ENCODE data around the gene CERK.

The CERK gene

GRCh38 chr22:46681010-46681409, 57.0 kb downstream of the CERK start:
- no peak for DNase-seq
- H3K36me3 Mint-ChIP-seq (ENCODE audit: low read depth): peaks cover 42% of the 10 kb centered on the region
- H3K27ac Mint-ChIP-seq: no peak overlapping the region
- H3K4me3 Mint-ChIP-seq: no peak overlapping the region
- H3K27me3 Mint-ChIP-seq: no peaks in the 10 kb centered on the region
- no peaks in the 10 kb centered on the region for H3K9me3 Mint-ChIP-seq
- H3K4me1 Mint-ChIP-seq (ENCODE audit: low read depth): peaks cover 40% of the 10 kb centered on the region

GRCh38 chr22:46679706-46680269, 58.3 kb downstream of the CERK start:
- Mint-ChIP-seq H3K9me3 (no peaks in the 10 kb centered on the region), H3K4me3 (no peak overlapping the region), H3K4me1 (ENCODE audit: low read depth) (peaks cover 41% of the 10 kb centered on the region), H3K27me3 (no peaks in the 10 kb centered on the region), H3K36me3 (ENCODE audit: low read depth) (peaks cover 35% of the 10 kb centered on the region), H3K27ac (no peak overlapping the region)
- DNase-seq: no peak

GRCh38 chr22:46678785-46679700, 59.0 kb downstream of the CERK start:
- Mint-ChIP-seq H3K9me3 (no peaks in the 10 kb centered on the region), H3K36me3 (ENCODE audit: low read depth) (peaks cover 30% of the 10 kb centered on the region), H3K27me3 (no peaks in the 10 kb centered on the region), H3K4me3 (no peak overlapping the region), H3K27ac (peak overlapping the region; percentile 26), H3K4me1 (ENCODE audit: low read depth) (peaks cover 41% of the 10 kb centered on the region)
- DNase-seq: no peak

GRCh38 chr22:46678003-46678657, 59.9 kb downstream of the CERK start:
- H3K4me1 Mint-ChIP-seq (ENCODE audit: low read depth): peaks cover 48% of the 10 kb centered on the region
- peak overlapping the region; percentile 69 for H3K27ac Mint-ChIP-seq
- no peak overlapping the region for H3K4me3 Mint-ChIP-seq
- no peak for DNase-seq
- no peaks in the 10 kb centered on the region for H3K27me3 Mint-ChIP-seq
- H3K36me3 Mint-ChIP-seq (ENCODE audit: low read depth): peaks cover 29% of the 10 kb centered on the region
- H3K9me3 Mint-ChIP-seq: no peaks in the 10 kb centered on the region

GRCh38 chr22:46677323-46678002, 60.6 kb downstream of the CERK start:
- Mint-ChIP-seq H3K4me1 (ENCODE audit: low read depth) (peaks cover 55% of the 10 kb centered on the region), H3K27ac (peak overlapping the region; percentile 69)

GRCh38 chr22:46676881-46677280, 61.2 kb downstream of the CERK start:
- H3K27ac Mint-ChIP-seq: peak overlapping the region; percentile 80
- H3K36me3 Mint-ChIP-seq (ENCODE audit: low read depth): peaks cover 22% of the 10 kb centered on the region
- H3K27me3 Mint-ChIP-seq: no peaks in the 10 kb centered on the region
- H3K4me1 Mint-ChIP-seq (ENCODE audit: low read depth): peaks cover 56% of the 10 kb centered on the region
- no peak for DNase-seq
- peak overlapping the region; percentile 80 for H3K4me3 Mint-ChIP-seq
- no peaks in the 10 kb centered on the region for H3K9me3 Mint-ChIP-seq

More at GRCh38 chr22:46677323-46678002, 60.6 kb downstream of the CERK start:
- Mint-ChIP-seq H3K9me3 (no peaks in the 10 kb centered on the region), H3K36me3 (ENCODE audit: low read depth) (peaks cover 26% of the 10 kb centered on the region), H3K4me3 (no peak overlapping the region), H3K27me3 (no peaks in the 10 kb centered on the region)
- no peak for DNase-seq

GRCh38 chr22:46676479-46676878, 61.6 kb downstream of the CERK start:
- DNase-seq: no peak
- H3K9me3 Mint-ChIP-seq: no peaks in the 10 kb centered on the region
- peaks cover 22% of the 10 kb centered on the region for H3K36me3 Mint-ChIP-seq (ENCODE audit: low read depth)
- H3K4me3 Mint-ChIP-seq: peak overlapping the region; percentile 80
- H3K4me1 Mint-ChIP-seq (ENCODE audit: low read depth): peaks cover 56% of the 10 kb centered on the region
- peak overlapping the region; percentile 94 for H3K27ac Mint-ChIP-seq
- no peaks in the 10 kb centered on the region for H3K27me3 Mint-ChIP-seq

- H3K4me1 Mint-ChIP-seq (ENCODE audit: low read depth): peaks cover 56% of the 10 kb centered on the region
- H3K27me3 Mint-ChIP-seq: no peaks in the 10 kb centered on the region
- DNase-seq: no peak
- H3K9me3 Mint-ChIP-seq: no peaks in the 10 kb centered on the region
- H3K27ac Mint-ChIP-seq: peak overlapping the region; percentile 94
- peak overlapping the region; percentile 80 for H3K4me3 Mint-ChIP-seq
- peaks cover 22% of the 10 kb centered on the region for H3K36me3 Mint-ChIP-seq (ENCODE audit: low read depth)
These were observed 62.1 kb downstream of the CERK start for GRCh38 chr22:46675938-46676337.

GRCh38 chr22:46675479-46675878, 62.6 kb downstream of the CERK start:
- H3K27me3 Mint-ChIP-seq: no peaks in the 10 kb centered on the region
- H3K4me1 Mint-ChIP-seq (ENCODE audit: low read depth): peaks cover 56% of the 10 kb centered on the region
- no peak for DNase-seq
- H3K36me3 Mint-ChIP-seq (ENCODE audit: low read depth): peaks cover 22% of the 10 kb centered on the region
- peak overlapping the region; percentile 80 for H3K4me3 Mint-ChIP-seq
- no peaks in the 10 kb centered on the region for H3K9me3 Mint-ChIP-seq
- peak overlapping the region; percentile 94 for H3K27ac Mint-ChIP-seq

GRCh38 chr22:46674906-46675305, 63.1 kb downstream of the CERK start:
- H3K9me3 Mint-ChIP-seq: no peaks in the 10 kb centered on the region
- peaks cover 24% of the 10 kb centered on the region for H3K36me3 Mint-ChIP-seq (ENCODE audit: low read depth)
- H3K4me1 Mint-ChIP-seq (ENCODE audit: low read depth): peaks cover 56% of the 10 kb centered on the region

GRCh38 chr22:46674367-46674781, 63.7 kb downstream of the CERK start:
- Mint-ChIP-seq H3K4me1 (ENCODE audit: low read depth) (peaks cover 56% of the 10 kb centered on the region), H3K36me3 (ENCODE audit: low read depth) (peaks cover 26% of the 10 kb centered on the region), H3K9me3 (no peaks in the 10 kb centered on the region), H3K27me3 (no peaks in the 10 kb centered on the region), H3K27ac (peak overlapping the region; percentile 94), H3K4me3 (peak overlapping the region; percentile 80)
- peak; percentile 93 for DNase-seq

More at GRCh38 chr22:46674906-46675305, 63.1 kb downstream of the CERK start:
- no peak for DNase-seq
- Mint-ChIP-seq H3K27ac (peak overlapping the region; percentile 94), H3K4me3 (peak overlapping the region; percentile 80), H3K27me3 (no peaks in the 10 kb centered on the region)

- DNase-seq: no peak
- Mint-ChIP-seq H3K36me3 (ENCODE audit: low read depth) (peaks cover 29% of the 10 kb centered on the region), H3K27me3 (no peaks in the 10 kb centered on the region), H3K27ac (peak overlapping the region; percentile 94), H3K9me3 (no peaks in the 10 kb centered on the region), H3K4me1 (ENCODE audit: low read depth) (peaks cover 56% of the 10 kb centered on the region), H3K4me3 (peak overlapping the region; percentile 80)
These were observed 64.3 kb downstream of the CERK start for GRCh38 chr22:46673662-46674236.

- no peaks in the 10 kb centered on the region for H3K27me3 Mint-ChIP-seq
- no peak for DNase-seq
- peak overlapping the region; percentile 80 for H3K4me3 Mint-ChIP-seq
- H3K4me1 Mint-ChIP-seq (ENCODE audit: low read depth): peaks cover 52% of the 10 kb centered on the region
- no peaks in the 10 kb centered on the region for H3K9me3 Mint-ChIP-seq
- peak overlapping the region; percentile 94 for H3K27ac Mint-ChIP-seq
- H3K36me3 Mint-ChIP-seq (ENCODE audit: low read depth): peaks cover 26% of the 10 kb centered on the region
These were observed 64.8 kb downstream of the CERK start for GRCh38 chr22:46673205-46673604.

GRCh38 chr22:46672731-46673130, 65.3 kb downstream of the CERK start:
- Mint-ChIP-seq H3K4me3 (no peak overlapping the region), H3K27me3 (no peaks in the 10 kb centered on the region), H3K9me3 (no peaks in the 10 kb centered on the region), H3K27ac (peak overlapping the region; percentile 94), H3K36me3 (ENCODE audit: low read depth) (peaks cover 23% of the 10 kb centered on the region), H3K4me1 (ENCODE audit: low read depth) (peaks cover 50% of the 10 kb centered on the region)
- no peak for DNase-seq
